Measurements from ENCODE around the gene TBPL2. TPM values are rescaled to one million over a fixed set of nuclear protein-coding genes. Genes with fewer than 3 reads are reported as not detected.
"Not testable (repeated sequence)": the region's sequence is repeated elsewhere in the genome, so short reads cannot be mapped to it uniquely, and the experiment has no call there.

TBPL2 gene
- total RNA-seq, 1 donor from 2014 or later = not detected

DNA sequence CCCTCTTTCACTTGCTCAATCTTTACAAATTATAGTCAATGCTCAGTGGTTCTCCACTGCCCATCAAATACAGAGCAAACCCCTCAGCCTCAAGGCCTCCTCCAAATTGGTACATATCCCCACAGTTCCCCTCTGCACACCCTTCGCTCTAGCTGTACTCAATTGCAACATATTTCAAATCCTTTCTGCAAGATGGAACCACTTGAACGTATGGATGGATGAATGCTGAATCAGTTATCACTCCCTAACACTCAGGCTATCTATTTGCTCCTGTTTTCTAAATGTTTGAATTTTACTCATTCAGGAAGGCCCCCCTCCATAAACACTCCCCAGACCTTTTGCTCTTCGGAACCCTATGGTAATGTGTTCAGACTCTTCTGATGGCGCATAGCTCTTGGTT lies 53.3 kb downstream of the TBPL2 start:
- Mint-ChIP-seq H3K4me1 (ENCODE audit: low read depth) (peaks cover 38% of the 10 kb centered on the region), H3K9me3 (no peaks in the 10 kb centered on the region), H3K27ac (peak overlapping the region; percentile 86), H3K36me3 (ENCODE audit: low read depth) (peaks cover 39% of the 10 kb centered on the region), H3K4me3 (ENCODE audit: low read depth) (peak overlapping the region; percentile 43), H3K27me3 (ENCODE audit: low read depth) (no peaks in the 10 kb centered on the region)
- DNase-seq (ENCODE audit: low spot score) = no peak
- intact Hi-C loops (cut with micrococcal nuclease) = loop anchor here (2.0 kb wide), 1 partner anchor 194 kb away; the partner anchor contains the start of gene KTN1

DNA sequence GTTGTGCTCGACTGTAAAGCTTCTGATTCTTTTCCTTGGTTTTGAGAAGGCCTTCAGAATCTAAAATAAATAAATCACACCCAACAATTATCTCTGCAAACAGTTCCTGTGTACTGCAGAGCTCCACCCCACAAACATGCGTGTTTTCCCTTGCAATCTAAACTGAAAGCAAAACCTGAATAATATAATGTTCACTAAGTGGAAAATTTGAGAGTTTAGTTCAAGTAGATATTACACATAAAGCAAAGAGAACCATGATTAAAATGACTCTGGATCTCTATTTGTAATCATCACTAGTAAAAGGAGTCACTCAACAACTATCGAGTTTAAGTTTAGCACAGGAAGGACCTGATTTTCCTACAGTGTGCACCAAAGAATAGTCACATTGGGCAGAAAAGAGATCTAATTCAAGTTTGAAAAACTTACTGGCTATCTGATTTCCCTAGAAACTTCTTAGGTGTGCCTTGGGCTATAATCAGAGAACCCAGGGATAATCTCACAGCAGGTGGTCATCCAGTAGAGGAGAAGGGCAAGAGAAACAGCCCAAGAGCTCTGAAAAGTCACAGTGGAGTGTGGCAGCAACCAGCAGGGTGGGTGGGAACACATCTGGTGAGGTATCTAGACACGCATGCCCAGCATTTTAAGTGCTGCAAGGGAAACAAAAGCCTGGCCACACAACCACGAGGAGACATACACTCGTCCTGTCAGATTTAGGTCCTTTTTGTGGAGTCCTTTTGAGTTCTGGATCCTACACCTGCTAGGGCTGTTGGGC lies 54.2 kb downstream of the TBPL2 start:
- peaks cover 47% of the 10 kb centered on the region for H3K36me3 Mint-ChIP-seq (ENCODE audit: low read depth)

DNA sequence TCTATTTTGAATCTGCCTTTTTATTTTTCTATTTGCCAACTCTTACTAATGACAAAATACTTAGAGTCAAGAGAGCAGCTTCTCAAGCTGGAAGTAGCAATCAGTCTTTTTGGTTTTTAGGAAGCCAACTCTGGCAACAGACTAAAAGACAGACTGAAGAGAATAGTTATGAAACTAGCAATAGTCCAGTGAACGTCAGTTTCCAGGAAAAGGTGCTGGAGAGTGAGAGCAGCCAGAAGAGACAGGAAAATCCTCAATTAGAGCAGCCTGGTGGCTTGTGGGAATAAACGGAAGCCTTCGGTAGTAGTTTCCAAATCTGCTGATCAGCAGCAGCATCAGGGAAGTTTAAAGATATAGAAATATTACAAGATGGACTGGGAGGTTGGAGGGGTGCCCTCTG lies 55.9 kb downstream of the TBPL2 start:
- H3K27me3 Mint-ChIP-seq (ENCODE audit: low read depth) = no peaks in the 10 kb centered on the region
- no peaks in the 10 kb centered on the region for H3K9me3 Mint-ChIP-seq
- no peak overlapping the region for H3K4me3 Mint-ChIP-seq (ENCODE audit: low read depth)
- intact Hi-C loops (cut with micrococcal nuclease) = no loop called here
- peaks cover 44% of the 10 kb centered on the region for H3K4me1 Mint-ChIP-seq (ENCODE audit: low read depth)
- peak overlapping the region; percentile 7 for H3K27ac Mint-ChIP-seq
- H3K36me3 Mint-ChIP-seq (ENCODE audit: low read depth) = peaks cover 55% of the 10 kb centered on the region
- no peak for DNase-seq (ENCODE audit: low spot score)

More for the DNA sequence above, 54.2 kb downstream of the TBPL2 start:
- intact Hi-C loops (cut with micrococcal nuclease) = loop anchor here (1.0 to 2.0 kb wide), 3 partner anchors 12 to 195 kb away; partner anchors contain the start of gene KTN1
- peak overlapping the region; percentile 88 for H3K27ac Mint-ChIP-seq
- no peaks in the 10 kb centered on the region for H3K9me3 Mint-ChIP-seq
- DNase-seq (ENCODE audit: low spot score) = no peak
- H3K4me3 Mint-ChIP-seq (ENCODE audit: low read depth) = peak overlapping the region; percentile 11
- no peaks in the 10 kb centered on the region for H3K27me3 Mint-ChIP-seq (ENCODE audit: low read depth)
- H3K4me1 Mint-ChIP-seq (ENCODE audit: low read depth) = peaks cover 44% of the 10 kb centered on the region

DNA sequence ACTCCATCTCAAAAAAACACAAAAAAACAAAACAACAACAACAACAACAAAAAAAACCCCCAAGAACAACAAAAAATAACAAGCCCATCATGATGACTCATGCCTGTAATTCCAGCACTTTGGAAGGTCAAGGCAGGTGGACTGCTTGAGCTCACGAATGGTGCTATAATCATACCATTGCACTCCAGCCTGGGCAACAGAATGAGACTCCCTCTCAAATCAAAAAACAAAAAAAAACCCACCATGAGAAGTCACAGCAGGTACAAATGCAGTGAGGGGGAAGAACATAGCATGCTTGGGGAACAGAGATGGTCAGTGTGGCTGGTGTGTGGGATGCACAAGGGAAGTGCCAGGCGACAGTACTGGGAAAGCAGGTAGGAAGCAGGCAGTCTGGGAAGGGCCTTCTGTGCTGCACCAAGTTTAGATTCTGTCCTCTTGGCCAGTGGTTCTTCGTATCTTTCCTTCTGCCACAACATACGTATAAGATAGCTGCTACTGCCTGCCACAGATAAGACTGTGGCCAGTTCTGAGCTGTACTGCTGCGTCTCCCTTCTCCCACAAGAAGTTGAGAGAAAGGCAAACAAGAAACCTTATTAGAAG lies 56.8 kb downstream of the TBPL2 start:
- Mint-ChIP-seq H3K27ac (no peak overlapping the region), H3K4me3 (ENCODE audit: low read depth) (no peak overlapping the region), H3K36me3 (ENCODE audit: low read depth) (peaks cover 46% of the 10 kb centered on the region), H3K4me1 (ENCODE audit: low read depth) (peaks cover 40% of the 10 kb centered on the region), H3K9me3 (no peaks in the 10 kb centered on the region), H3K27me3 (ENCODE audit: low read depth) (no peaks in the 10 kb centered on the region)
- intact Hi-C loops (cut with micrococcal nuclease) = no loop called here
- no peak for DNase-seq (ENCODE audit: low spot score)

GRCh38 chr14:55383056-55383466 lies 57.4 kb downstream of the TBPL2 start:
- H3K27ac Mint-ChIP-seq; DNase-seq (ENCODE audit: low spot score); H3K4me3 Mint-ChIP-seq (ENCODE audit: low read depth); H3K27me3 Mint-ChIP-seq (ENCODE audit: low read depth); H3K9me3 Mint-ChIP-seq; intact Hi-C loops (cut with micrococcal nuclease): not testable (repeated sequence)
- peaks cover 46% of the 10 kb centered on the region for H3K36me3 Mint-ChIP-seq (ENCODE audit: low read depth)
- peaks cover 35% of the 10 kb centered on the region for H3K4me1 Mint-ChIP-seq (ENCODE audit: low read depth)

DNA sequence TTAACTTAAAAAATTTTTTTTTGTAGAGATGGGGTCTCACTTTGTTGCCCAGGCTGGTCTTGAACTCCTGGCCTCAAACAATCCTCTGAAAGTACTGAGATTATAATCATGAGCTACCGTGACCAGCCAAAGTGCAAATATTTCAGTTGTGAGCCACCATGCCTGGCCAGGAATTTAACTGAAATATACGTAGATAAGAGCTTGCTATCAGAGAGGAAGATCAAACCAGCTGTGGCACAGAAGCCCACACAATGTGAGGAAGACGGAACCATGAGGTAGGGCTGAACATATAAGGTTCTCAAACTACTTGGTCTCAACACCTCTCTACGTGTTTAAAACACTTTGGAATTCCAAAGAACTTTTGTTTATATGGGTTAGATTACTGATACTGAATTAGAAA lies 57.9 kb downstream of the TBPL2 start:
- Mint-ChIP-seq H3K27ac (no peak overlapping the region), H3K27me3 (ENCODE audit: low read depth) (no peaks in the 10 kb centered on the region), H3K4me1 (ENCODE audit: low read depth) (peaks cover 33% of the 10 kb centered on the region), H3K36me3 (ENCODE audit: low read depth) (peaks cover 48% of the 10 kb centered on the region), H3K4me3 (ENCODE audit: low read depth) (no peak overlapping the region), H3K9me3 (no peaks in the 10 kb centered on the region)
- no peak for DNase-seq (ENCODE audit: low spot score)
- intact Hi-C loops (cut with micrococcal nuclease) = no loop called here

DNA sequence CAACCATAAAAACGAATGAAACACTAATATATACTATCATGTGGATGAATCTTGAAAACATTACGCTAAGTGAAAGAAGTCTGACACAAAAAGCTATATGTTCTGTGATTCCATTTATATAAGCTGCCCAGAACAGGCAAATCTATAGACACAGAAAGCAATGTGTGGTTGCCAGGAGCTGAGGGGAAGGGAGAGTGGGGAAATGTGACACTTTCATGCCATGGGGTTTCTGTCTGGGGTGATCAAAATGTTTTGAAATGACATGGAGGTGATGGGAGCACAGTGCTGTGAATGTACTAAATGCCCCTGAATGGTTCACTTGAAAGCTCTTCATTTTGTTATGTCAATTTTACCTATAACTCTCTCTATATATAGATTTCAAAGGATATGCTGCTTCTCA lies 58.9 kb downstream of the TBPL2 start:
- Mint-ChIP-seq H3K36me3 (ENCODE audit: low read depth) (peaks cover 50% of the 10 kb centered on the region), H3K27ac (no peak overlapping the region), H3K9me3 (no peaks in the 10 kb centered on the region), H3K4me3 (ENCODE audit: low read depth) (no peak overlapping the region), H3K4me1 (ENCODE audit: low read depth) (peaks cover 25% of the 10 kb centered on the region), H3K27me3 (ENCODE audit: low read depth) (no peaks in the 10 kb centered on the region)
- DNase-seq (ENCODE audit: low spot score) = no peak
- intact Hi-C loops (cut with micrococcal nuclease) = no loop called here

- no peaks in the 10 kb centered on the region for H3K27me3 Mint-ChIP-seq (ENCODE audit: low read depth)
- intact Hi-C loops (cut with micrococcal nuclease) = no loop called here
- no peaks in the 10 kb centered on the region for H3K9me3 Mint-ChIP-seq
- DNase-seq (ENCODE audit: low spot score) = no peak
- H3K4me1 Mint-ChIP-seq (ENCODE audit: low read depth) = peaks cover 20% of the 10 kb centered on the region
- no peak overlapping the region for H3K27ac Mint-ChIP-seq
- peaks cover 55% of the 10 kb centered on the region for H3K36me3 Mint-ChIP-seq (ENCODE audit: low read depth)
- H3K4me3 Mint-ChIP-seq (ENCODE audit: low read depth) = no peak overlapping the region
Measured at GRCh38 chr14:55381040-55381439, 59.4 kb downstream of the TBPL2 start.

- Mint-ChIP-seq H3K9me3 (no peaks in the 10 kb centered on the region), H3K36me3 (ENCODE audit: low read depth) (peaks cover 51% of the 10 kb centered on the region), H3K27me3 (ENCODE audit: low read depth) (no peaks in the 10 kb centered on the region), H3K27ac (no peak overlapping the region), H3K4me1 (ENCODE audit: low read depth) (peaks cover 26% of the 10 kb centered on the region), H3K4me3 (ENCODE audit: low read depth) (no peak overlapping the region)
- no peak for DNase-seq (ENCODE audit: low spot score)
- intact Hi-C loops (cut with micrococcal nuclease) = no loop called here
Measured at GRCh38 chr14:55377236-55377635, 63.2 kb downstream of the TBPL2 start.

DNA sequence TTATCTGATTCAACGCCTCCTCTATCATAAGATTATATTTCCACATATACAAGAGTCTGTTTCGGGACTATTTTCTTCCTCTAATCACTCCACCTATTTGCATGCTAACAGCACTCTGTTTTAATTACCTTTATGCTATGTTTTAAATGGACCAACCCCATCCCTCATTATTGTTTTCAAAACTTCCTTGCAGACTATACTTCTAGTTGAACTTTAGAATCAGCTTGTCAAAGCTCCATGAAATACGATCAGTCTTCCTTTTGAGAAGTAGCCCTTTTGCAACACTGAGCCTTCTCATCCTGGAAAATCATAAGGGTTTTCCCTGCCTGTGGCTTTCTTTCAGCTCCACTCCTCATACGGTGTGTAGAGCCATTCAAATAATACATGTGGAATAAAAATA lies 65.6 kb downstream of the TBPL2 start:
- Mint-ChIP-seq H3K9me3 (no peaks in the 10 kb centered on the region), H3K4me3 (ENCODE audit: low read depth) (peak overlapping the region; percentile 43), H3K27ac (peak overlapping the region; percentile 95), H3K36me3 (ENCODE audit: low read depth) (peaks cover 43% of the 10 kb centered on the region), H3K4me1 (ENCODE audit: low read depth) (peaks cover 25% of the 10 kb centered on the region), H3K27me3 (ENCODE audit: low read depth) (no peaks in the 10 kb centered on the region)
- intact Hi-C loops (cut with micrococcal nuclease) = loop anchor here (1.0 to 5.0 kb wide), 7 partner anchors 12 to 162 kb away; partner anchors contain the start of genes ATG14 and FBXO34
- no peak for DNase-seq (ENCODE audit: low spot score)

GRCh38 chr14:55373784-55374705 lies 66.4 kb downstream of the TBPL2 start:
- Mint-ChIP-seq H3K9me3 (no peaks in the 10 kb centered on the region), H3K4me1 (ENCODE audit: low read depth) (peaks cover 25% of the 10 kb centered on the region), H3K27ac (peak overlapping the region; percentile 95), H3K36me3 (ENCODE audit: low read depth) (peaks cover 50% of the 10 kb centered on the region), H3K27me3 (ENCODE audit: low read depth) (no peaks in the 10 kb centered on the region), H3K4me3 (ENCODE audit: low read depth) (peak overlapping the region; percentile 44)
- intact Hi-C loops (cut with micrococcal nuclease) = loop anchor here (1.0 to 5.0 kb wide), 7 partner anchors 12 to 162 kb away; partner anchors contain the start of genes ATG14 and FBXO34
- peak; percentile 22 for DNase-seq (ENCODE audit: low spot score)

DNA sequence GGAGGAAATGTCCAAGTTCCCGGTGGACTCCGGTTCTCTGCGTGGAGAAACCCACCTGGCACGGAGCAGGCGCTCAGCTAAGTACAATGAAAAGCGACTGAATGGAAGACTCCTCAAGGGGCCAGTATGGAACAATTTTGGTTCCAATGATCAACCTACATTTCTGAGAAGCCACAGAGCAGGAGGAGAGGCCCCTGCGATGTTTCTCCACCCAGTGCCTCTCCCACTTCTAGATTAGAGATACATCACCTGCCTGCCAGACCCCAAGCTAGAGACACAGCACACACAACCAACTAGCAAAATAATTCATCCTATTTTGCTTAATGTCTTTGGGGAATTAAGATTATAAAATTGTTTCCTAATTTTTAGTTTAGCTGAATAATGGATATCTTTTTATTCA lies 67.6 kb downstream of the TBPL2 start:
- Mint-ChIP-seq H3K27me3 (ENCODE audit: low read depth) (no peaks in the 10 kb centered on the region), H3K4me1 (ENCODE audit: low read depth) (peaks cover 25% of the 10 kb centered on the region), H3K9me3 (no peaks in the 10 kb centered on the region), H3K36me3 (ENCODE audit: low read depth) (peaks cover 49% of the 10 kb centered on the region), H3K27ac (peak overlapping the region; percentile 13), H3K4me3 (ENCODE audit: low read depth) (no peak overlapping the region)
- intact Hi-C loops (cut with micrococcal nuclease) = loop anchor here (5.0 kb wide), 2 partner anchors 39 to 161 kb away; partner anchors contain the start of gene ATG14
- DNase-seq (ENCODE audit: low spot score) = no peak

Data from activated T-helper 2 cell treated with anti-CD3 and anti-CD28 coated beads, Interferon-gamma antibody, Interleukin-2, Interleukin-4, amounts not matched to agents 10 μg/mL and 5 μg/mL and 100 μg/mL, durations not matched to agents 14 hours and 24 hours and 36 hours (primary cell).